Stimulated activated CD4-positive, alpha-beta T cell treated with anti-CD3 and anti-CD28 coated beads, TNF-alpha, amount 100 ng/mL, for 48 hours (primary cell): ENCODE measurements around the gene ZNF12.
"Not testable (repeated sequence)": the region's sequence is repeated elsewhere in the genome, so short reads cannot be mapped to it uniquely, and the experiment has no call there.

Source experiments
- DNase-seq, 3 donors: peaks; one replicate each; pipeline ENCODE4 v3.0.0-alpha.2; 2020; ENCODE audit warnings: low read depth in 3 of 3

Gene ZNF12

GRCh38 chr7:6691609-6692106, 15.1 kb downstream of the ZNF12 start:
- DNase-seq, result no peak

- no peak for DNase-seq
Observed at GRCh38 chr7:6691103-6691502, 15.6 kb downstream of the ZNF12 start.

- DNase-seq, result no peak
Observed at GRCh38 chr7:6680146-6680545, 26.6 kb downstream of the ZNF12 start.

GRCh38 chr7:6675807-6676405, 30.8 kb downstream of the ZNF12 start:
- DNase-seq, result no peak

- DNase-seq, result not testable (repeated sequence)
Observed at GRCh38 chr7:6670851-6671250, 35.9 kb downstream of the ZNF12 start.

GRCh38 chr7:6658618-6659345, 48.0 kb downstream of the ZNF12 start:
- DNase-seq, result no peak

GRCh38 chr7:6656413-6656812, 50.3 kb downstream of the ZNF12 start:
- DNase-seq, result no peak

- DNase-seq, result no peak
Observed at GRCh38 chr7:6655636-6656385, 50.9 kb downstream of the ZNF12 start.

GRCh38 chr7:6654842-6655610, 51.7 kb downstream of the ZNF12 start:
- DNase-seq, result no peak

- no peak for DNase-seq
Observed at GRCh38 chr7:6654113-6654841, 52.5 kb downstream of the ZNF12 start.

- DNase-seq, result no peak
Observed at GRCh38 chr7:6653071-6654003, 53.4 kb downstream of the ZNF12 start.

GRCh38 chr7:6652446-6653011, 54.2 kb downstream of the ZNF12 start:
- DNase-seq, result no peak

- DNase-seq, result no peak
Observed at GRCh38 chr7:6651851-6652445, 54.8 kb downstream of the ZNF12 start.

- no peak for DNase-seq
Observed at GRCh38 chr7:6650521-6651011, 56.2 kb downstream of the ZNF12 start.

GRCh38 chr7:6650086-6650485, 56.7 kb downstream of the ZNF12 start:
- DNase-seq, result no peak

GRCh38 chr7:6649241-6649961, 57.3 kb downstream of the ZNF12 start:
- no peak for DNase-seq

GRCh38 chr7:6648815-6649104, 58.0 kb downstream of the ZNF12 start:
- no peak for DNase-seq

- no peak for DNase-seq
Observed at GRCh38 chr7:6648066-6648814, 58.5 kb downstream of the ZNF12 start.
